DOHH2 (cell line): ENCODE data around the gene PPP1CC.

ENCODE experiments used
- H3F3A ChIP-seq: fragments of 200-600 bp; sonication (generic), shearing (Covaris generic); 2 replicates; pipeline ENCODE4 v1.6.0; 2016; ENCODE audit warnings: antibody characterized with exemption, mild to moderate bottlenecking; ENCODE audit not compliant: control insufficient read depth, insufficient read depth
- H3K27ac ChIP-seq: fragments of 200-600 bp; sonication (generic); 2 replicates; pipeline ENCODE4 v1.5.1; 2014; ENCODE audit warnings: low read depth, mild to moderate bottlenecking, low read length, moderate library complexity
- H3K27me3 ChIP-seq: fragments of 200-600 bp; sonication (generic); 2 replicates; pipeline ENCODE4 v1.6.1; 2014; ENCODE audit warnings: mild to moderate bottlenecking, low read length, mixed read lengths; ENCODE audit not compliant: control insufficient read depth
- H3K36me3 ChIP-seq: fragments of 200-600 bp; sonication (generic); 2 replicates; pipeline ENCODE4 v1.6.1; 2014; ENCODE audit warnings: mild to moderate bottlenecking, low read length, moderate library complexity, mixed read lengths; ENCODE audit not compliant: control insufficient read depth
- H3K4me1 ChIP-seq: fragments of 200-600 bp; sonication (generic); 2 replicates; pipeline ENCODE4 v1.6.1; 2014; ENCODE audit warnings: mild to moderate bottlenecking, low read length, mixed read lengths; ENCODE audit not compliant: control insufficient read depth
- H3K4me2 ChIP-seq: fragments of 200-600 bp; sonication (generic); 2 replicates; pipeline ENCODE4 v1.6.0; 2014; ENCODE audit warnings: mild to moderate bottlenecking, low read length, moderate library complexity
- H3K4me3 ChIP-seq: fragments of 200-600 bp; sonication (generic); 2 replicates; pipeline ENCODE4 v1.5.1; 2014; ENCODE audit warnings: mild to moderate bottlenecking, low read length, mixed read lengths
- H3K79me2 ChIP-seq: fragments of 200-600 bp; sonication (generic); 2 replicates; pipeline ENCODE4 v1.6.1; 2014; ENCODE audit warnings: mild to moderate bottlenecking, low read length, mixed read lengths; ENCODE audit not compliant: control insufficient read depth
- H3K9me2 ChIP-seq: fragments of 200-600 bp; sonication (generic); replicated peaks from 2 replicates; pipeline ENCODE4 v1.6.1; 2014; ENCODE audit warnings: mild to moderate bottlenecking, low read length, mixed read lengths; ENCODE audit not compliant: control insufficient read depth
- H3K9me3 ChIP-seq: fragments of 200-600 bp; sonication (generic); 2 replicates; pipeline ENCODE4 v1.6.1; 2014; ENCODE audit warnings: antibody characterized with exemption, low read length, mixed read lengths; ENCODE audit not compliant: control insufficient read depth, insufficient read depth
- H4K20me1 ChIP-seq: fragments of 200-600 bp; sonication (generic); 2 replicates; pipeline ENCODE4 v1.6.0; 2014; ENCODE audit warnings: low read depth, mild to moderate bottlenecking, antibody characterized with exemption, low read length, moderate library complexity; ENCODE audit not compliant: control insufficient read depth, insufficient read depth
- EZH2phosphoT487 ChIP-seq: fragments of 200-600 bp; sonication (generic); IDR thresholded peaks from 2 replicates; pipeline ENCODE4 v1.6.1; 2017; ENCODE audit warnings: borderline replicate concordance, mild to moderate bottlenecking, antibody characterized with exemption, low read length, moderate library complexity, mixed read lengths
- TF ChIP-seq, protein P1 (sequence below): fragments of 200-600 bp; sonication (generic); IDR thresholded peaks from one replicate; pipeline ENCODE4 v1.5.1; 2014; ENCODE audit warnings: antibody characterized with exemption, mild to moderate bottlenecking, low read depth, low read length; ENCODE audit not compliant: poor library complexity, severe bottlenecking

PPP1CC gene

GRCh38 chr12:110683888-110684287, 58.8 kb downstream of the PPP1CC start:
- Histone ChIP-seq H3K79me2 (peaks cover 52% of the 10 kb centered on the region), H3K27me3 (no peaks in the 10 kb centered on the region), H3K4me1 (peaks cover 91% of the 10 kb centered on the region), H3K9me3 (no peaks in the 10 kb centered on the region), H3K36me3 (peaks cover 78% of the 10 kb centered on the region), H4K20me1 (0 out of 2 replicates have a peak, but pooled peaks cover 6% of the 10 kb centered on the region), H3K4me3 (no peak overlapping the region), H3K9me2 (no peaks in the 10 kb centered on the region), H3F3A (peaks cover 26% of the 10 kb centered on the region), H3K27ac (no peak overlapping the region), H3K4me2 (no peak overlapping the region)
- TF ChIP-seq, protein P1, sequence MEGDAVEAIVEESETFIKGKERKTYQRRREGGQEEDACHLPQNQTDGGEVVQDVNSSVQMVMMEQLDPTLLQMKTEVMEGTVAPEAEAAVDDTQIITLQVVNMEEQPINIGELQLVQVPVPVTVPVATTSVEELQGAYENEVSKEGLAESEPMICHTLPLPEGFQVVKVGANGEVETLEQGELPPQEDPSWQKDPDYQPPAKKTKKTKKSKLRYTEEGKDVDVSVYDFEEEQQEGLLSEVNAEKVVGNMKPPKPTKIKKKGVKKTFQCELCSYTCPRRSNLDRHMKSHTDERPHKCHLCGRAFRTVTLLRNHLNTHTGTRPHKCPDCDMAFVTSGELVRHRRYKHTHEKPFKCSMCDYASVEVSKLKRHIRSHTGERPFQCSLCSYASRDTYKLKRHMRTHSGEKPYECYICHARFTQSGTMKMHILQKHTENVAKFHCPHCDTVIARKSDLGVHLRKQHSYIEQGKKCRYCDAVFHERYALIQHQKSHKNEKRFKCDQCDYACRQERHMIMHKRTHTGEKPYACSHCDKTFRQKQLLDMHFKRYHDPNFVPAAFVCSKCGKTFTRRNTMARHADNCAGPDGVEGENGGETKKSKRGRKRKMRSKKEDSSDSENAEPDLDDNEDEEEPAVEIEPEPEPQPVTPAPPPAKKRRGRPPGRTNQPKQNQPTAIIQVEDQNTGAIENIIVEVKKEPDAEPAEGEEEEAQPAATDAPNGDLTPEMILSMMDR = no peak
- TF ChIP-seq EZH2phosphoT487 = no peak

GRCh38 chr12:110680032-110680431, 62.7 kb downstream of the PPP1CC start:
- no peaks in the 10 kb centered on the region for H3K9me2 ChIP-seq
- peak overlapping the region; percentile 6 for H3K4me2 ChIP-seq
- TF ChIP-seq, protein P1 = no peak
- no peak for TF ChIP-seq EZH2phosphoT487
- no peaks in the 10 kb centered on the region for H3K27me3 ChIP-seq
- peaks cover 54% of the 10 kb centered on the region for H3K36me3 ChIP-seq
- no peaks in the 10 kb centered on the region for H3K9me3 ChIP-seq
- H3K4me3 ChIP-seq = no peak overlapping the region
- H3K4me1 ChIP-seq = peaks cover 93% of the 10 kb centered on the region
- peak overlapping the region; percentile 99 for H3K27ac ChIP-seq
- H3K79me2 ChIP-seq = peaks cover 23% of the 10 kb centered on the region
- no peaks in the 10 kb centered on the region for H4K20me1 ChIP-seq
- H3F3A ChIP-seq = peaks cover 50% of the 10 kb centered on the region

- Histone ChIP-seq H3F3A (peaks cover 56% of the 10 kb centered on the region), H3K9me2 (no peaks in the 10 kb centered on the region), H3K27me3 (no peaks in the 10 kb centered on the region), H3K36me3 (peaks cover 55% of the 10 kb centered on the region), H3K4me1 (peaks cover 93% of the 10 kb centered on the region), H3K4me3 (peak overlapping the region; percentile 63), H3K79me2 (peaks cover 14% of the 10 kb centered on the region), H3K9me3 (no peaks in the 10 kb centered on the region), H3K4me2 (peak overlapping the region; percentile 89), H3K27ac (peak overlapping the region; percentile 99), H4K20me1 (no peaks in the 10 kb centered on the region)
- TF ChIP-seq EZH2phosphoT487 = no peak
- TF ChIP-seq, protein P1 = no peak
These were observed 63.5 kb downstream of the PPP1CC start for GRCh38 chr12:110679201-110679600.

DNA sequence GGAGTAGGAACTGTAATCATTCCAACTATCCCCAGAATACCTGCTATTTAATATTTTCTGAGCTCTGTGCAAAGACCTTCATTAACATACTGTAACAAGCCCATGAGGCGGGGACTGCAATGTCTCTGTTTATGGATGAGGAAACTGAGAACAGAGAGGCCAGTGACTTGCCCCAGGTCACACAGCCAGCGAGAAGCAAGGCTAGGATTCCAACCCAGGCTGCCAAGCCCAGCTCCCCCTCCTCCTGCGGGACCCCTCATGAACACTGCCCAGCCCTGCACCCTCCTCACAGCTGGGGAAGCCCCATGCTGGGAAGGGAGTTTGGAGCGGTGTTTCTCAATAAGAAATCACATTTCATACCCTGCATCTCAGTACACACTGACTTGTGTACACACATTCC, 64.7 kb downstream of the PPP1CC start:
- Histone ChIP-seq H3K27me3 (no peaks in the 10 kb centered on the region), H3K27ac (peak overlapping the region; percentile 99), H3K79me2 (peaks cover 12% of the 10 kb centered on the region), H3K4me2 (peak overlapping the region; percentile 89), H3K9me3 (no peaks in the 10 kb centered on the region), H3F3A (peaks cover 51% of the 10 kb centered on the region), H3K4me1 (peaks cover 100% of the 10 kb centered on the region), H4K20me1 (no peaks in the 10 kb centered on the region), H3K36me3 (peaks cover 56% of the 10 kb centered on the region), H3K4me3 (peak overlapping the region; percentile 63), H3K9me2 (no peaks in the 10 kb centered on the region)
- TF ChIP-seq, protein P1 = no peak
- no peak for TF ChIP-seq EZH2phosphoT487
